ENCODE results near the gene ATRN. TPM values are rescaled to one million over a fixed set of nuclear protein-coding genes. Genes with fewer than 3 reads are reported as not detected.

ATRN gene
- polyA plus RNA-seq, 1 experiment: 59.7 TPM

- no peak for DNase-seq (ENCODE audit: low read depth, low spot score)
- ChIA-PET CTCF (interaction anchor here (8.1 kb wide), 1 partner anchor 12 kb away, joined by 46 read pairs; no protein-coding TSS in a partner anchor), POLR2A (no interaction called here)
- no peak for TF ChIP-seq CTCF (IDR thresholded peaks at IDR 0.05; ENCODE audit: low read depth, low read length)
- no peak overlapping the region for H3K4me3 ChIP-seq (ENCODE audit: low read depth, low read length)
- peaks cover 18% of the 10 kb centered on the region for H3K27me3 ChIP-seq (ENCODE audit: control insufficient read depth, insufficient read depth, low read length)
- peaks cover 13% of the 10 kb centered on the region for H3K9me3 ChIP-seq (ENCODE audit: control insufficient read depth, insufficient read depth, low read length)
- H3K27ac ChIP-seq (ENCODE audit: low read depth, low read length): no peak overlapping the region
Measured at GRCh38 chr20:3698591-3699001, 227.8 kb downstream of the ATRN start.

DNA sequence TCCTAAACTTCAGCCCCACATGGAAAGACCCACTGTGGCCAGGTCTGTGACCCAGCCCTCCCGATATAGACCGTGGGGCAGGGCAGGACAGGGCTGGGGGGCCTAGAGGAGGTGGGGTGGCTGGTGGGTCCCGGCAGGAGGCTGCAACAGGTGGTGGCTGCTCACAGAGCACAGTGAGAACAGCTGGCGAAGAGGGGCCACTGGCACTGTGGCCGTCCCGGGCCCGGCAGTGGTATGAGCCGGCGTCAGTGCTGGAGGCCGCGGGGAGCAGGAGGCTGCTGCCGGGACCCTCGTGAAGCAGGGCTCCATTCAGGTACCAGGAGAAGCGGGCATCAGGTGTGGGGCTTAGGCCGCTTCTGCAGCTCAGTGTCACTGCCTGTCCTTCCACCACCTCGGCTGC, 228.2 kb downstream of the ATRN start:
- CTCF ChIA-PET: interaction anchor here (8.1 kb wide), 1 partner anchor 11 kb away, joined by 46 read pairs; no protein-coding TSS in a partner anchor
- peaks cover 18% of the 10 kb centered on the region for H3K27me3 ChIP-seq (ENCODE audit: control insufficient read depth, insufficient read depth, low read length)
- no peak for TF ChIP-seq CTCF (IDR thresholded peaks at IDR 0.05; ENCODE audit: low read depth, low read length)
- DNase-seq (ENCODE audit: low read depth, low spot score): no peak
- H3K9me3 ChIP-seq (ENCODE audit: control insufficient read depth, insufficient read depth, low read length): peaks cover 13% of the 10 kb centered on the region
- POLR2A ChIA-PET: no interaction called here
- no peak overlapping the region for H3K27ac ChIP-seq (ENCODE audit: low read depth, low read length)
- H3K4me3 ChIP-seq (ENCODE audit: low read depth, low read length): no peak overlapping the region

Small RNA genes lying within 50 kb of the gene (small RNA-seq; reads per million reads assigned to genes)
- gene AL353193.1 (ENCODE audit: insufficient read length, low read depth): not detected

Other genes starting within 250 kb of the ATRN start
- gene SLC4A11, start 231.8 kb upstream of the ATRN start, polyA plus RNA-seq (2011; rRNA removed): 0.47 and 0.53 TPM in 2 replicates
- gene DNAAF9, start 63.3 kb upstream of the ATRN start, polyA plus RNA-seq (2011; rRNA removed): 14.1 and 15.0 TPM in 2 replicates
- gene GFRA4, start 192.4 kb downstream of the ATRN start, polyA plus RNA-seq (2011; rRNA removed): not detected in 2 replicates
- gene ADAM33, start 211.0 kb downstream of the ATRN start, polyA plus RNA-seq (2011; rRNA removed): 16.3 and 18.3 TPM in 2 replicates
- not detected in 2 replicates for gene SIGLEC1, start 241.6 kb downstream of the ATRN start, polyA plus RNA-seq (2011; rRNA removed)

All from AG04450 (cell line).